ENCODE results near the gene ARHGDIB. TPM values are rescaled to one million over a fixed set of nuclear protein-coding genes. Genes with fewer than 3 reads are reported as not detected.

The ARHGDIB gene
- total and polyA plus RNA-seq, 4 donors, result 31.7 to 58.1 (median 38.6) TPM

GRCh38 chr12:14924541-14924940, 36.9 kb downstream of the ARHGDIB start:
- H3K27ac ChIP-seq (ENCODE audit: low read depth, low read length), result no peak overlapping the region
- no peaks in the 10 kb centered on the region for H3K27me3 ChIP-seq (ENCODE audit: control insufficient read depth, insufficient read depth, low read length)
- no peak overlapping the region for H3K4me3 ChIP-seq (ENCODE audit: low read depth, low read length)
- DNase-seq (ENCODE audit: low read depth in 4 of 6, low spot score in 6 of 6), result no peak
- 90% methylated on average over 2 of the region's 3 CpGs for WGBS (ENCODE audit: insufficient coverage)
- no peaks in the 10 kb centered on the region for H3K36me3 ChIP-seq (ENCODE audit: control insufficient read depth, insufficient read depth, low read length)
- no peaks in the 10 kb centered on the region for H3K9me3 ChIP-seq (ENCODE audit: control insufficient read depth, insufficient read depth, low read length)
- no peaks in the 10 kb centered on the region for H3K4me1 ChIP-seq (ENCODE audit: control insufficient read depth, insufficient read depth, low read length)

- H3K4me1 ChIP-seq (ENCODE audit: control insufficient read depth, insufficient read depth, low read length), result no peaks in the 10 kb centered on the region
- no peak overlapping the region for H3K4me3 ChIP-seq (ENCODE audit: low read depth, low read length)
- H3K36me3 ChIP-seq (ENCODE audit: control insufficient read depth, insufficient read depth, low read length), result no peaks in the 10 kb centered on the region
- H3K27ac ChIP-seq (ENCODE audit: low read depth, low read length), result no peak overlapping the region
- no peaks in the 10 kb centered on the region for H3K27me3 ChIP-seq (ENCODE audit: control insufficient read depth, insufficient read depth, low read length)
- WGBS (ENCODE audit: insufficient coverage), result no CpG with 5 or more reads among the region's 2 CpGs
- no peaks in the 10 kb centered on the region for H3K9me3 ChIP-seq (ENCODE audit: control insufficient read depth, insufficient read depth, low read length)
- DNase-seq (ENCODE audit: low read depth in 4 of 6, low spot score in 6 of 6), result no peak
These were observed 37.5 kb downstream of the ARHGDIB start for GRCh38 chr12:14923944-14924343.

- DNase-seq (ENCODE audit: low read depth in 4 of 6, low spot score in 6 of 6), result no peak
- H3K4me3 ChIP-seq (ENCODE audit: low read depth, low read length), result no peak overlapping the region
- H3K27ac ChIP-seq (ENCODE audit: low read depth, low read length), result no peak overlapping the region
- no peaks in the 10 kb centered on the region for H3K4me1 ChIP-seq (ENCODE audit: control insufficient read depth, insufficient read depth, low read length)
- H3K36me3 ChIP-seq (ENCODE audit: control insufficient read depth, insufficient read depth, low read length), result no peaks in the 10 kb centered on the region
- H3K9me3 ChIP-seq (ENCODE audit: control insufficient read depth, insufficient read depth, low read length), result no peaks in the 10 kb centered on the region
- H3K27me3 ChIP-seq (ENCODE audit: control insufficient read depth, insufficient read depth, low read length), result no peaks in the 10 kb centered on the region
- WGBS (ENCODE audit: insufficient coverage), result 93% methylated on average over 2 of the region's 2 CpGs
These were observed 40.2 kb downstream of the ARHGDIB start for GRCh38 chr12:14921218-14921617.

DNA sequence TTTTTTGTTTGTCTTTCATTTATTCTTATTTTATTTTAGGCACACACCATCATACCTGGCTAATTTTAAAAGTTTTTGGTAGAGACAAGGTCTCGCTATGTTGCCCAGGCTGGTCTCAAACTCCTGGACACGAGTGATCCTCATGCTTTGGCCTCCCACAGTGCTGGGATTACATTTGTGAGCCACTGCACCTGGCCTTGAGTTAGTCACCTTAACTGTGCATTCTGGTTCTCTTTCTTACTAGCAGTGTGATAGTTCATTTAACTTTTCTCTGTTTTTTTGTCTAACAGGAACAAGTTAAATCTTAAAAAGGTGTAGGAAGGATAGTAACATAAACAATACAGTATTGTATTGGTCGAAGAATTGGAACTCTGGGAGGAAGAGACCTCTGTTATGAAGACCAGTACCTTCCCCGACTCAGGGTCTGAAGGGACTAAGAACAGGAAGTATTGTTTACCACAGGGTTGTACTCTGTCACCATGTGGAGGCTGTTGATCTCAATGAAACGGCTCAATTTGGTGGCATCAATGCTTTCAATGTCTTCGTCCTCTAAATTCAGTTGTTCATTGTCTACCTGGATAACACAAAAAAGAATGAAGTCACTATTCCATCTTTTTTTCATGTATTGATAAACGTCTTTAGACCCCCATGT, 40.8 kb downstream of the ARHGDIB start:
- WGBS (ENCODE audit: insufficient coverage), result 90% methylated on average over 3 of the region's 7 CpGs
- Histone ChIP-seq H3K27ac (ENCODE audit: low read depth, low read length) (no peak overlapping the region), H3K9me3 (ENCODE audit: control insufficient read depth, insufficient read depth, low read length) (no peaks in the 10 kb centered on the region), H3K36me3 (ENCODE audit: control insufficient read depth, insufficient read depth, low read length) (no peaks in the 10 kb centered on the region), H3K4me1 (ENCODE audit: control insufficient read depth, insufficient read depth, low read length) (no peaks in the 10 kb centered on the region), H3K4me3 (ENCODE audit: low read depth, low read length) (no peak overlapping the region), H3K27me3 (ENCODE audit: control insufficient read depth, insufficient read depth, low read length) (no peaks in the 10 kb centered on the region)
- no peak for DNase-seq (ENCODE audit: low read depth in 4 of 6, low spot score in 6 of 6)

GRCh38 chr12:14919455-14919854, 41.9 kb downstream of the ARHGDIB start:
- no peak overlapping the region for H3K27ac ChIP-seq (ENCODE audit: low read depth, low read length)
- no peaks in the 10 kb centered on the region for H3K9me3 ChIP-seq (ENCODE audit: control insufficient read depth, insufficient read depth, low read length)
- H3K4me3 ChIP-seq (ENCODE audit: low read depth, low read length), result no peak overlapping the region
- no peaks in the 10 kb centered on the region for H3K4me1 ChIP-seq (ENCODE audit: control insufficient read depth, insufficient read depth, low read length)
- H3K27me3 ChIP-seq (ENCODE audit: control insufficient read depth, insufficient read depth, low read length), result no peaks in the 10 kb centered on the region
- DNase-seq (ENCODE audit: low read depth in 4 of 6, low spot score in 6 of 6), result no peak
- no peaks in the 10 kb centered on the region for H3K36me3 ChIP-seq (ENCODE audit: control insufficient read depth, insufficient read depth, low read length)

- Histone ChIP-seq H3K4me3 (ENCODE audit: low read depth, low read length) (no peak overlapping the region), H3K4me1 (ENCODE audit: control insufficient read depth, insufficient read depth, low read length) (peaks cover 5% of the 10 kb centered on the region), H3K27me3 (ENCODE audit: control insufficient read depth, insufficient read depth, low read length) (no peaks in the 10 kb centered on the region), H3K27ac (ENCODE audit: low read depth, low read length) (no peak overlapping the region), H3K36me3 (ENCODE audit: control insufficient read depth, insufficient read depth, low read length) (no peaks in the 10 kb centered on the region), H3K9me3 (ENCODE audit: control insufficient read depth, insufficient read depth, low read length) (no peaks in the 10 kb centered on the region)
- WGBS (ENCODE audit: insufficient coverage), result no CpG with 5 or more reads among the region's 2 CpGs
- DNase-seq (ENCODE audit: low read depth in 4 of 6, low spot score in 6 of 6), result no peak
These were observed 45.7 kb downstream of the ARHGDIB start for GRCh38 chr12:14915736-14916135.

DNA sequence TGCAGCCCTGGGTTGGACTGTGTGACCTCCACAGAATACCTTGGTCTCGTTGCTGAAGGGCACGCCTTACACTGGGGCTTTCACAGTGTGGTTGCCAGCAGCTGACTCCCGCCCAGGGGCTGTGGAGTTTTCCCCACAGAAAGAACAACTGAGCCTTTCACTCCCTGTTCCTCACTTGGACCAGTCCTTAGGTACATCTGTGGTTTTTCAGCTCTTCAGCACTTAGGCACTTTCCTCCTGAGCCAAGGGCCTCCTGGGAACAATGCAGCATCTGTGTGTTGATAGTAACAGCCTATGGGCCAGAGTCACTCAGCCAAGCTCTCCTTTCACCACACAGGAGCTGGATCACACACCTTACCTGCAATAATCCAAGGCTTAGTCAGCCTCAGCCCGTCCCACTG, 48.0 kb downstream of the ARHGDIB start:
- Histone ChIP-seq H3K27ac (ENCODE audit: low read depth, low read length) (no peak overlapping the region), H3K4me3 (ENCODE audit: low read depth, low read length) (no peak overlapping the region), H3K9me3 (ENCODE audit: control insufficient read depth, insufficient read depth, low read length) (no peaks in the 10 kb centered on the region), H3K27me3 (ENCODE audit: control insufficient read depth, insufficient read depth, low read length) (no peaks in the 10 kb centered on the region), H3K36me3 (ENCODE audit: control insufficient read depth, insufficient read depth, low read length) (no peaks in the 10 kb centered on the region), H3K4me1 (ENCODE audit: control insufficient read depth, insufficient read depth, low read length) (peaks cover 5% of the 10 kb centered on the region)
- no peak for DNase-seq (ENCODE audit: low read depth in 4 of 6, low spot score in 6 of 6)
- 54% methylated on average over 4 of the region's 4 CpGs for WGBS (ENCODE audit: insufficient coverage)

GRCh38 chr12:14911131-14911530, 50.3 kb downstream of the ARHGDIB start:
- Histone ChIP-seq H3K36me3 (ENCODE audit: control insufficient read depth, insufficient read depth, low read length) (no peaks in the 10 kb centered on the region), H3K4me3 (ENCODE audit: low read depth, low read length) (no peak overlapping the region), H3K4me1 (ENCODE audit: control insufficient read depth, insufficient read depth, low read length) (peaks cover 5% of the 10 kb centered on the region), H3K27ac (ENCODE audit: low read depth, low read length) (no peak overlapping the region), H3K9me3 (ENCODE audit: control insufficient read depth, insufficient read depth, low read length) (no peaks in the 10 kb centered on the region), H3K27me3 (ENCODE audit: control insufficient read depth, insufficient read depth, low read length) (no peaks in the 10 kb centered on the region)
- 85% methylated on average over 2 of the region's 2 CpGs for WGBS (ENCODE audit: insufficient coverage)
- DNase-seq (ENCODE audit: low read depth in 4 of 6, low spot score in 6 of 6), result no peak

GRCh38 chr12:14910090-14910915, 51.1 kb downstream of the ARHGDIB start:
- no peak overlapping the region for H3K27ac ChIP-seq (ENCODE audit: low read depth, low read length)
- no peak overlapping the region for H3K4me3 ChIP-seq (ENCODE audit: low read depth, low read length)
- H3K9me3 ChIP-seq (ENCODE audit: control insufficient read depth, insufficient read depth, low read length), result no peaks in the 10 kb centered on the region
- no peaks in the 10 kb centered on the region for H3K36me3 ChIP-seq (ENCODE audit: control insufficient read depth, insufficient read depth, low read length)
- 70% methylated on average over 2 of the region's 5 CpGs for WGBS (ENCODE audit: insufficient coverage)
- H3K4me1 ChIP-seq (ENCODE audit: control insufficient read depth, insufficient read depth, low read length), result peaks cover 5% of the 10 kb centered on the region
- H3K27me3 ChIP-seq (ENCODE audit: control insufficient read depth, insufficient read depth, low read length), result no peaks in the 10 kb centered on the region
- no peak for DNase-seq (ENCODE audit: low read depth in 4 of 6, low spot score in 6 of 6)

DNA sequence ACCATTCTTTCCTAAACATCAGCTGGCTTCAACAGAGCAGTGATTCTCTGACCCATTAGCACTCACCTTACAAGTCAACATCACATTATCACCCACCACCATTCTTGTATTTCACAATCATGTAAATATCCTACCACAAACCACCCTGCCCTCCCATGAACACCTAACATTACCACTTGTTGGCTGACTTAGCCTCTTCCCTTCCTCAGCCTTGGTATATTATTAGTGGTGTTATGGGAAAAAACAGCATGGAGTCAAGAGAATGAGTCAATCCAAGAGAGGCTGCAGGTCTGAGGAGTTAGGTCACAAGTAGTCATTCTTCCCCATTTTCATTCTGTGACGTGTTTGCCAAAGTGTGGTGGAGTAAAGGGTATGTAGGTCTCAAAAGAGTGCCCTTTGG, 53.4 kb downstream of the ARHGDIB start:
- no peak overlapping the region for H3K27ac ChIP-seq (ENCODE audit: low read depth, low read length)
- WGBS (ENCODE audit: insufficient coverage), result no CpG with 5 or more reads among the region's 1 CpG
- no peak overlapping the region for H3K4me3 ChIP-seq (ENCODE audit: low read depth, low read length)
- no peaks in the 10 kb centered on the region for H3K9me3 ChIP-seq (ENCODE audit: control insufficient read depth, insufficient read depth, low read length)
- H3K36me3 ChIP-seq (ENCODE audit: control insufficient read depth, insufficient read depth, low read length), result no peaks in the 10 kb centered on the region
- no peaks in the 10 kb centered on the region for H3K4me1 ChIP-seq (ENCODE audit: control insufficient read depth, insufficient read depth, low read length)
- no peaks in the 10 kb centered on the region for H3K27me3 ChIP-seq (ENCODE audit: control insufficient read depth, insufficient read depth, low read length)
- DNase-seq (ENCODE audit: low read depth in 4 of 6, low spot score in 6 of 6), result no peak

Measured in spinal cord (tissue), 10 donors.